Myocyte (in vitro differentiated cells): Measurements from ENCODE around the gene GP1BA. TPM values are rescaled to one million over a fixed set of nuclear protein-coding genes. Genes with fewer than 3 reads are reported as not detected.

Source experiments
- DNase-seq: peaks from one replicate; pipeline ENCODE4 v3.0.0-alpha.2; 2012; ENCODE audit warnings: low read depth
- microRNA-seq: library from miRNA; unstranded; fragments of <30 nt; microRNA quantifications from one replicate; pipeline ENCODE4, GENCODE V29; 2016
- total RNA-seq: library from RNA; depleted of rRNA; stranded (reverse); fragments of >200 nt; gene quantifications from 2 replicates; pipeline ENCODE4 v1.2.3, GENCODE V29; 2014

The GP1BA gene
- total RNA-seq, 1 donor from 2014 or later: not detected

DNA sequence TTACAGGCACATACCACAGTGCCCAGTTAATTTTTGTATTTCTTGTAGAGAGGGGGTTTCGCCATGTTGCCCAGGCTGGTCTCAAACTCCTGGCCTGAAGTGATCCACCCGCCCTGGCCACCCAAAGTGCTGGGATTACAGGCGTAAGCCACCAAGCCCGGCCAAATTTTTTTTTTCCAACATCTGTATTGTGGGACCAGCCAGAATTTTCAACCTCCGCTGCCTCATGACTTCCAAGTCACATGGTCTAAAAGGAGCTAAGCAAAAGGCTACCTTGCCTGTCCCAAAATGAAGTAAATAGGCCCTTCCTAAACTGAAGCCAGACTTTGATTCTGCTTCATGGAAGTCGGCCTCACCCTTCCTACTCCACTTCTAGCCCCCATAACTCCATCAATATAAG lies 39.7 kb downstream of the GP1BA start:
- DNase-seq: no peak

DNA sequence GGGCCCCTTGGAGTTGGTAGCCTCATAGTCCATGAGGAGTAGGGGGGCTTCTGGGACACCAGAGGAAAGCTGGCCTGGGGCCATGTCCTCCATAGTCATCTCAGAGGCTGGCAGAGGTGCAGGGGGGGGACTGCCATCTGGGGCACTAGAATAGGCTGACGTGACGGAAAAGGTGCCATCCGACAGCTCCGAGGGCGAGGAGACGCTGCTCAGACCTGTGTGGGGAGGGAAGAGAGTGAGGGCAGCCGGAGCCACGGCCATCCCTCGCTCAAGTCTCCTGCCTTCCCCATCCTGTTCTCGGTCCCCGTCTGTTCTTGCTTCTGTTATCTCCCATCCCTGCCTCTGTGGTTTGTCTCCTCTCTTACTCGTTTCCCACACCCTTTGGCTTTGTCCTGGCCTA lies 40.2 kb downstream of the GP1BA start:
- DNase-seq: no peak

DNA sequence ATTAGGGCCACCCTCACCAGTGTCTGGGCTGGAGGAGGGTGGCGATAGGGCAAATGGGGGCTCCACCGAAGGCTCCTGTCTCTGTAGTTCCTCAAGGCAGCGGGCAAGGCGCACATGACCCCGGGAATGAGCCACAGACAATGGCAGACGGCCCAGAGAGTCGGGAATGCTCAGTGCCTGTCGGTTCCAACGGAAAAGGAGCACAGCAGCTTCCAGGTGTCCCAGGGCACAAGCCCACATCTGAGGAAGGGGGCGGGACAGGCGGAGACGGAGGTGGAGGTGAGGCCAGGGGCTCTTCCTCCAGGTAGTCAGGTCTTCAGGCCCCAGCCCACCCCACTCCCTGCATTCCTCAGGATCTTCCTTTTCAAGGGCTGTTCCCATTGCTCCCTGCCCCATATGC lies 40.7 kb downstream of the GP1BA start:
- no peak for DNase-seq

DNA sequence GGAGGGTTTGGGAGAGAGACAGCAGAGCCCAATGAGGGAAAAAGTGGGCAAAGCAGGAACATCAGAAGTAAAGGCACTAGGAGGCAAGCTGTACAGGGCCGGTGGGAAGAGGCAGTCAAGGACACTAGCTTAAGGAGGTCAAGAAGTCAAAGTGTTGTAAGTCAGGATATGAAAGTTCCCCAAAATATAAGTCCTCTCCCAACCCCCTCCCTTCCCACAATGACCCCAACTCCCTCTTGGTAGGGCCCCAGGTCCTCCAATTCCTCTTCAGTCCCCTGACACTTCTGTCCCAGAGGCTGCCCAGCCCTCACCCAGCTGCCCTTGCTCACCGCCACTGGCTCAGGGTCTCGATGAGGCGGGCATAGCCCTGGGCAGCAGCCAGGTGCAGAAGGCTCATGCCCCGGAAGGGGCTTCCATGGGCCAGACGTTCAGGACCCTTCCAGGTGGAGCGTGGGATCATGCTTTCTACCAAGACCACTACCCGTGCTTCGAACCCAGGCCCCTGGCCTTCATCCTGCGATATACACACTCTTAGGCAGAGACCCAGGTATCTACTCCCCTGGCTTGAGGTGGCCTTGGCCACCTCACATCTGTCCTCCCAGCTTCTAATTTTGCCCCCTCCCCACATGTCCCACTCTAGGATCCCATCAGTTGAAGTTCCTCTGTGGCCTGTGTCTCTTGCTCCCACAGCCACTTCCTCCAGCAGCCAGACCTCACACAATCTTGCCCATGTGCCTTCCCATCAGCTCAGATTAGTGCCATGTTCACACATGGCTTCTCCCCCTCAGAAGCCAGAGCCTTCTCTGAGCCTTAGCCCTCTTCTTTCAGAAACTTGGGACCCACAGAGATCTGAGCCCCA lies 41.4 kb downstream of the GP1BA start:
- DNase-seq: no peak

DNA sequence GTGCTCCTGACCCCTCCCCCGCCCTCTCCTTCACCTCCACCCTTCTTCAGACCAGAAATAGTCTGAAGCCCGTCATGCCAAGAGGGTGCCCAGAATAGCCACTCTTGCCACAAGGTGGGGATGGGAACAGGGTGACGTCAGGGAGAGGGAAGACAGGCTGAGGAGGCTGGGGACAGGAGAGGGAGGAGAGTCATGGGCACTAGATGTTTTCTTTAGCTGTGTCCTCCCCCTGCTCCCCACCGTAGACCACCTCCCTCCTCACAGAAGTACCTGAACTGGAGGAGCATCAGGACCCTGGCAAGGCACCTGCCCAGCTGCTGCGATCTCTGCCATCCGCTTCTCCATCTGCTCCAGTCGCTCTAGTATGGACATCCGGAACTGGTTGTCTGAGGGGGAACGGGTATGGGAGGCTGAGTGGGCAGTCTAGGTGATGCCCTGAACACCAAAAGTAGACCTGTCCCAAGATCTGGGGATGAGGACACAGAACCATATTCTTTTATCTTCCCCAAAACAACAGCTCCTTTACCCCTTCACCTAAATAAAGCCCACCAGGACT lies 42.1 kb downstream of the GP1BA start:
- peak; percentile 85 for DNase-seq

DNA sequence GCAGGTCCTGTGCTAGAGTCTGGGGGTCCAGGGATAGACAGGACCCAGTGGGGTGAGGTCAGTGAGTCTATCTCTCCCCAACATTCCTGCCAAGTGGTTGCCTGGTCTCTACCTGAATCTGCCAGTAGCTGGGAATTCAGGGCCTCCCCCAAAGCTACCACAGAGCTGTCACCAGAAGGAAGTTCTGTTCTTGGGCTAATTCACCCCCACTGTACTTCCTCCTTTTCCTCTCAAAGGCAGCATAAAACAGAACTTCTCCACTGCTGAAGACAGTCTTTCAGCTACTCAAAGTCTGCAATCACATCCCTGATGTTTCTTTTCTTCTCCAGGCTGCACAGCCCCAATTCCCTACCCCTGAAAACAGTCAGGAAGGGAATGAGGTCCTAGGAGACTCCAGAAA lies 46.6 kb downstream of the GP1BA start:
- no peak for DNase-seq

DNA sequence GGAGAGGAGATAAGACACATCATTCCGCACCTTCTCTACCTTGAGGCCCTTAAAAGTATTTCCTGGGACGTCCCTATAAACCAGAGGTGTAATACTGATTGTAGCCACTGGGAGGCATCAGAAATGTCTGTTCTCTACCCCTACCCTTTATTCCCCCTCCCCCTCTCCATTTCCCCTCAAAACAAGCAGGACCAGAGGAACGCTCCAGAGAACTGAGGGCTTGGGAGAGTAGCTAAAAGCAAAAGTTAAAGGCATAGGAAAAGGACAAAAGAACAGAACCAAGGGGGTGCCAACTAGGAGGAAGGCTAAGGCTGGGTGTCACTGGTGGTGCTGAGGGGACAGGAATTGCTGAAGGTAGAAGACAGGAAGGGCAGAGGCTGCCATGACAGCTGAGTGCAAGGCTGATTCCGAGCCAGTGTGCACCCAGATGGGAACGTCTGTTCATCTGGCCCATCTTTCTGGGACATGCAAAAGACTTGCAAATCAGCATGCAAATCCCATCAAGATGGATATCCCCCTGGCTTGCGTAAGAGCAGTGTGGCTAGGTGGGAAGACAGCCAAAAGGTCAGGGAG lies 48.7 kb downstream of the GP1BA start:
- peak; percentile 69 for DNase-seq

DNA sequence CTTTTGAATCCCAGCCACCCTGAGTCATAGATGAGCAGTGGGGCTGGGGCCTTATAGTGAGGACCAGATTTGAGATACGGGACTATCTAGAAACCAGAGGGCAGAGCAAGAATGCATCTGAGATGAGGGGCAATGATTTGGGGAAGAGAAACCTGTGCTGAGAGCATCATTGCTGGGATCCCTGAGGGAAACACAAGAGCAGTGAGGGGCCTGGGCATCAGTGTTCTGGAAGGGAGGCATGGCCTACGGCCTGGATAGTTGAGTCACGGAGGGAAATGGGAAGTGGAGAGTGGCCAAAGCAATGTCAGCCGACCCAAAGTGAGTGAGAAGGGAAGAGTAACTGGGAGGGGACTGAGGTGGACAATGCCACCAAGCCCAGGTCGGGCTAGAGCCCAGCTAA lies 50.2 kb downstream of the GP1BA start:
- no peak for DNase-seq

Small RNA genes within 50 kb of the gene (microRNA-seq; reads per million reads assigned to microRNA genes)
- gene MIR6864 (not detected), gene MIR6865 (not detected)

Other genes starting within 250 kb of the GP1BA start
- gene PELP1, start 228.1 kb upstream of the GP1BA start, total RNA-seq: 31.3 and 52.0 TPM in 2 replicates
- 7.8 and 10.8 TPM in 2 replicates for gene ARRB2, start 221.6 kb upstream of the GP1BA start, total RNA-seq
- gene MED11, start 200.8 kb upstream of the GP1BA start, total RNA-seq: 31.0 and 32.7 TPM in 2 replicates
- 0.05 TPM in 1 of 2 replicates, not detected in the other for gene ZMYND15, start 192.4 kb upstream of the GP1BA start, total RNA-seq
- gene CXCL16, start 192.3 kb upstream of the GP1BA start, total RNA-seq: 0.57 and 1.1 TPM in 2 replicates
- gene TM4SF5, start 160.4 kb upstream of the GP1BA start, total RNA-seq: not detected in 2 replicates
- gene VMO1, start 145.9 kb upstream of the GP1BA start, total RNA-seq: 0.73 TPM in 1 of 2 replicates, not detected in the other
- gene GLTPD2, start 143.3 kb upstream of the GP1BA start, total RNA-seq: not detected in 2 replicates
- gene PSMB6, start 136.1 kb upstream of the GP1BA start, total RNA-seq: 185 and 231 TPM in 2 replicates
- 6.7 and 9.8 TPM in 2 replicates for gene PLD2, start 125.1 kb upstream of the GP1BA start, total RNA-seq
- gene MINK1, start 98.9 kb upstream of the GP1BA start, total RNA-seq: 17.6 and 18.1 TPM in 2 replicates
- gene C17orf107, start 32.7 kb upstream of the GP1BA start, total RNA-seq: 0.42 and 0.94 TPM in 2 replicates
- not detected in 2 replicates for gene CHRNE, start 29.2 kb upstream of the GP1BA start, total RNA-seq
- gene SLC25A11, start 7.8 kb downstream of the GP1BA start, total RNA-seq: 87.4 and 100 TPM in 2 replicates
- gene RNF167, start 8.0 kb downstream of the GP1BA start, total RNA-seq: 40.1 and 53.3 TPM in 2 replicates
- 1,067 and 1,213 TPM in 2 replicates for gene PFN1, start 16.3 kb downstream of the GP1BA start, total RNA-seq
- 833 and 1,073 TPM in 2 replicates for gene ENO3, start 18.8 kb downstream of the GP1BA start, total RNA-seq
- gene SPAG7, start 35.5 kb downstream of the GP1BA start, total RNA-seq: 114 and 133 TPM in 2 replicates
- 13.7 and 23.8 TPM in 2 replicates for gene CAMTA2, start 55.4 kb downstream of the GP1BA start, total RNA-seq
- gene INCA1, start 65.2 kb downstream of the GP1BA start, total RNA-seq: 0.62 TPM in 1 of 2 replicates, not detected in the other
- gene KIF1C, start 65.7 kb downstream of the GP1BA start, total RNA-seq: 146 and 162 TPM in 2 replicates
- gene SLC52A1, start 103.1 kb downstream of the GP1BA start, total RNA-seq: not detected in 2 replicates
- 0.16 and 0.32 TPM in 2 replicates for gene ZFP3, start 146.2 kb downstream of the GP1BA start, total RNA-seq
- 6.3 and 6.5 TPM in 2 replicates for gene ZNF232, start 179.6 kb downstream of the GP1BA start, total RNA-seq
- 0.11 and 0.16 TPM in 2 replicates for gene USP6, start 183.8 kb downstream of the GP1BA start, total RNA-seq